ENCODE data around the gene AFF1.

- TF ChIP-seq CTCF (IDR thresholded peaks at IDR 0.05; ENCODE audit: poor library complexity) = no peak
- no peak for TF ChIP-seq EZH2 (IDR thresholded peaks at IDR 0.05; ENCODE audit: borderline replicate concordance)
- no peak for TF ChIP-seq EZH2phosphoT487 (IDR thresholded peaks at IDR 0.05; ENCODE audit: low read depth, severe bottlenecking, unreplicated experiment)
Measured at GRCh38 chr4:86957215-86957614, 22.4 kb downstream of the AFF1 start.
